Measurements from ENCODE around the gene AMIGO3.
A peak's percentile ranks its signal among the peaks of the same experiment; 100 is the strongest.
"Not testable (repeated sequence)": the region's sequence is repeated elsewhere in the genome, so short reads cannot be mapped to it uniquely, and the experiment has no call there.

Gene AMIGO3

DNA sequence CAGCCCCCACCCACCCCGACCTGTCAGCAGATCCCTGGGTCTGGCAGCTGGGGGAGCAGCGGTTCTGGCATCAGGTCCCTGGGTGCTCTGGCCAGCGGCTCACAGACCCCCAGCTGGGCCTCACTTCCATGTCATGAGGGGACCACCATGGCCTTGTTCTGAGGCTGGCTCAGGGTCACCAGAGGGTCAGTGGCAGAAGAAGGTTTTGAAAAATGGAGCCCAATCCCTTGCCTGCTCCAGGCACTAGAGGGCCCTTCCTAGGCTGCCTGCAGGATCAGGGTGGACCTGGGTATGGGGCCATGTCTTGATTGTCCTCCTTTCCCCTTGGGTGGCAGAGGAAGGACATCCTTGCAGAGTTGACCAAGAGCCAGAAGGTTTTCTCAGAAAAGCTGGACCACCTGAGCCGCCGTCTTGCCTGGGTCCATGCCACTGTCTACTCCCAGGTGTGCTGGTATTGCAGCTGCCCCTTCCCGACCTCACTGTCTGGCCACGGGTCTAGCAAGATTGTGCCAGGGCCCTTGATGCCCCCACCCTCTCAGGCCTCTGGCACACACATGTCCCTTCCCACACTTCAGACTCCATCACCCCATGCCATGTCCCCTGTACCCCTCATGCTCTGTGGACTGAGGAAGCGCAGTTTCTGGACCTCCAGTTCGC is 12.9 kb downstream of the AMIGO3 start:
- no peak for DNase-seq

DNA sequence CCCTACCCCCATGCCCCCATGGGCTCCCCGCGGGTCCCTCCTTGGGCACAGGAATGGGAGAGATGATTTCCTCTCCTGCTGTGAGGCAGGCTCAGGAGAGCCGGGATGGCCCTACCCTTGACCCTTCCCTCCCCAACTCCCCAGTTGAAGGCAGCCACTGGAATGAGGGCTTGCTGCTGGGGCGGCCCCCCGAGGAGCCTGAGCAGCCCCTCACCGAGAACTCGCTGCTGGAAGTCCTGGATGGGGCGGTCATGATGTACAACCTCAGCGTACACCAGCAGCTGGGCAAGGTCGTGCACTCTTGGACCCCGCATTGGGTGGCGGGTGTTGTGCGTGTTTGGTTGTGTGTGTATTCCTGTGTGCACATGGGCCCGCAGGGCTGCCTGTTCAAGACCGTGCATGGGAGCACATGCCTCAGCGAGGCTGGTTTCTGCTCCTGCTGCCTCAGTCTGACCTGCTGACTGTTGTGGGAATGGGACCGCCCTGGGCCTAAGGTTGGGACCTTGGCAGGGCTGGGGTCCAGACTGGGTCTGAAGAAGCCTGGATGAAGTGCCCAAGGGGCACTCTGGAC is 14.0 kb downstream of the AMIGO3 start:
- DNase-seq = no peak

DNA sequence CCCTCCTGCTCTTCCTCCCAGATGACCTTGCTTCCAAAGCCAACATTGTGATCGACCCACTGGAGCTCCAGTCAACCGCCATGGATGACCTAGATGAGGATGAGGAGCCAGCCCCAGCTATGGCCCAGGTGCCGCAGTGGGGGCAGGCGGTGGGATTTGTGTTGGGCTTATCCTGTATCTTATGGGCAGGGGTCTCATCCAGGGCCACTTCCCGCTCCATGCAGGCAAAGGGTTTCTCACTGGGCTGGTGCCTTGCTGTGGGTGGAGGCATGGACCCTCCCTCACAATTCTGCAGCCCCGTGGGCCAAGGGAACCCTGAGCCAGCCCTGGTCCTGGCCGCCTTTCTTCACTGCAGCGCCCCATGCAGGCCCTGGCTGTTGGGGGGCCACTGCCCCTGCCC is 14.9 kb downstream of the AMIGO3 start:
- no peak for DNase-seq

DNA sequence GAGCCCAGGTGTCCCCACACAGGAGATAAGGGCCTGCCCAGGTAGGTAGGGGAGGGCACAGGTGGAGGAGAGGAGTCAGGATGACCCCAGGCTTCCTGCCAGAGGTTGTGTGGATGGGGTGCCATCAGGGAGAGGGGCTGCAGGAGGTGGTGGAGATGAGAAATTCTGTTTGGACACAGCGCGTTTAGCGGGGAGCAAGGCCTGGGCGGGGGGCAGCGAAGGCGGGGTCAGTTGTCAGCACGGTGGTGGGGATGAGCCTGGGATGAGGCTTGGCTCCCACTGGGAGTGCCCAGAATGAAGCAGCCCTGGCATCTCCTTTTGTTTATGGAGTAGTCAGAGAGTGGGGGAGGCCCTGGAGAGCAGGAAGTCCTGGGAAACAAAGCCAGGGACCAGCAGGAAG is 15.5 kb downstream of the AMIGO3 start:
- DNase-seq = no peak

DNA sequence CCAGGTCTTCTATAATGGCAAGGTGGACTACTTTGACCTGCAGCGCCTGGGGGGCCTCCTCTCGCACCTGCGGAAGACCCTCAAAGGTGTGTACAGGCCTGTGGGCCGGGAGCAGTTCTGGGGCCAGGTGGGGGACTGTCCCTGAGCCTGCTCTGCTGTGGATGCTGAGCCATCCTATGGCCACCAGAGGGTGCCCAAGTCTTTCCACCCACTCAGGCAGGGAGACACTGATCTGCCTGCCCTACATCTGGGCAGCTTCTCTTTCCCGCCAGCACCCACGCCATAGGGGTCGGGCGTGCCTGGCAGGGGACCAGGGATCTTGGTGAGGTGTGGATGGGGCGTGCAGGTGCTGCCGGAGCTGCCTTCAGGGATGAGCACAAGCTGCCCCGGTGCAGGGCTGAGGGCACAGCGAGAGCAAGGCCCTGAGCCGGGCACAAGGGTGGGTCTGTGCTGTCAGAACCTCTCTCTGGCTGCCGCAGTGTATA is 16.0 kb downstream of the AMIGO3 start:
- DNase-seq = peak; percentile 63

DNA sequence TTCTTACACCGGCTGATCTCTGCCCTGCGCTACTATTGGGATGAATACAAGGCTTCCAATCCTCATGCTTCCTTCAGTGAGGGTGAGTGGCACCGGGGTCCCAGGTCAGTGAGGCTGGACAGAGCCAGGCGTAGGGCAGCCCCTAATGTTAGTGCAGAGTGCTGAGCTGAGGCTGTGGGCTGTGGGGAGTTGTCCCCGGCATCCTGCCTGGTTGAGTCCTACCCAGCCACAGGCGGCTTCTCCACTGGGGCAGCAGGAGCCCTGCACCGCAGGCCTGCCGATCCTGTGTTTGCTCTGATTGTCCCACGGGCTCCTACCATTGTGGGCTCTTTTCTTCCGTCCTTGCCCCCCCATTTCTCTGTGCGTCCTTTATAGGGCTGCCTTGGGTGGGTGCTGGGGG is 16.8 kb downstream of the AMIGO3 start:
- no peak for DNase-seq

DNA sequence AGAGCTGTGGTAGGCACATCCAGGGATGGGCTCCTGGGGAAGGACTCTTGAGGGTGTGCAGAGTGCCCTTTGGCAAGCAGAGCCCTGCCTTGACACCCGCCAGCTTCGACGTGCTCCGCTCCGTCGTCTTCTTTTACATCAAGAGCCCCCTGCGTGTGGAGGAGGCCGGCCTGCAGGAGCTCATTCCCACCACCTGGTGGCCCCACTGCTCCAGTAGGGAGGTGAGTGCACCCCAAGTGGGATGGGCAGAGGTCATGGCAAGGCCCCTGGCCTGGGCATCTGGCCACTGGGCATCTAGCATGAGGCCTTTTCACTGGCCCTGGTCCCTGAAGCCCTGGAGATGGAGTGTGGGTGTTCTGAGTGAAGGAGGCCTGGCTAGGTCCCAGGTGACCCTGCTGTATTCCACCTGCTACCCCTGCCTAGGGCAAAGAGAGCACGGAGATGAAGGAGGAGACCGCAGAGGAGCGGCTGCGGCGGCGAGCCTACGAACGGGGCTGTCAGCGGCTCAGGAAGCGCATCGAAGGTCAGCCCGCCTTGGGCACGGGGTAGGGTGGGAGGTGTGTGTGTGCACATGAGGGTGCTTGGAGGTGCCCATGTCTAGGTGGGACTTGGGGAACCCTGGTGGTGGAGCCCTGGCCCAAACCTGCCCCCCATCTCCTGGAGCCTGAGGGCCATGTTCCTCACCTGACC is 18.0 kb downstream of the AMIGO3 start:
- DNase-seq = no peak

DNA sequence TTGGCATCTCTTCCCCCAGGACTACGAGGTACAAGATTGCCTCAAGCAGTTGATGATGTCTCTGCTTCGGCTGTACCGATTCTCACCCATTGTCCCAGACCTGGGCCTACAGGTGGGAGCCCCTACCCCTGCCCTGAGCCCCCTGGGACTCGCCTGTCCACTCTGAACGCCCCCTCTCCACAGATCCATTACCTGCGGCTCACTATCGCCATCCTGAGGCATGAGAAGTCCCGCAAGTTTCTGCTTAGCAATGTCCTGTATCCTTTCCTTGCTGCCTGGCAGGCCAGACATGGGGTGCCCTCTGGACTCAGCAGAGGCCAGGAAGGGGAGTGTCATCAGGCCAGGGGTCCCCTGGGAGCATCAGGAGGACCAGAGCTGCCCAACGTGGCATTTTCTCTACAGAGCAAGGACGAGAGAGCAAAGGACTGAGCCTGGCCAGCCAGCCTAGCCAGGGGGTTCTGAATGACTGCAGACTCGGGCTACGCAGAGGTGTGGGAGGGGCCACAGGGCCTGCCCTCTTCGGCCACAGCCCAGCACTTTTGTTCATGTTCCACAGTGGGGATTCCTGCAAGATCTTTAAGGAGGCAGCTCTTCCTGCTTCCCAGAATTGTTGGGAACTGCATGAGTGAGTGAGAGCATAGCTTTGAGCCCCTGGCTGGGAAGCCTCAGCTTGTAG is 18.9 kb downstream of the AMIGO3 start:
- no peak for DNase-seq

DNA sequence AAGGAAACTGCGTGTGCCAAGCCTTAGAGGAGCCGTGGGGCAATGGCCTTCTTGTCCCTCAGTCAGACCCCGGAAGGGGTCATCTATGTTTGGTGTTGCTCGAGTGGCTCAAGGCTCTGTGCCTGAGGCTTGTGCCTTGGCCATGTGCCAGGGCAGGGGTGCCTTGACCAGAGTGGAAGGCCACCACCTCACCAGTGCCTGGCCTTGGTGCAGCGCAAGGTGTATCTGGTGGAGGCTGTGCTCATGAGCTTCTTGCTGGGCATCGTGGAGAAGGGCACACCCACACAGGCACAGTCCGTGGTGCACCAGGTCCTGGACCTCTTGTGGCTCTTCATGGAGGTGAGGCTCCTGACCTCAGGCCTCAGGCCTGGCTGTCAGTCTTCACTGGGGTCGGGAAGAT is 19.5 kb downstream of the AMIGO3 start:
- DNase-seq = no peak

DNA sequence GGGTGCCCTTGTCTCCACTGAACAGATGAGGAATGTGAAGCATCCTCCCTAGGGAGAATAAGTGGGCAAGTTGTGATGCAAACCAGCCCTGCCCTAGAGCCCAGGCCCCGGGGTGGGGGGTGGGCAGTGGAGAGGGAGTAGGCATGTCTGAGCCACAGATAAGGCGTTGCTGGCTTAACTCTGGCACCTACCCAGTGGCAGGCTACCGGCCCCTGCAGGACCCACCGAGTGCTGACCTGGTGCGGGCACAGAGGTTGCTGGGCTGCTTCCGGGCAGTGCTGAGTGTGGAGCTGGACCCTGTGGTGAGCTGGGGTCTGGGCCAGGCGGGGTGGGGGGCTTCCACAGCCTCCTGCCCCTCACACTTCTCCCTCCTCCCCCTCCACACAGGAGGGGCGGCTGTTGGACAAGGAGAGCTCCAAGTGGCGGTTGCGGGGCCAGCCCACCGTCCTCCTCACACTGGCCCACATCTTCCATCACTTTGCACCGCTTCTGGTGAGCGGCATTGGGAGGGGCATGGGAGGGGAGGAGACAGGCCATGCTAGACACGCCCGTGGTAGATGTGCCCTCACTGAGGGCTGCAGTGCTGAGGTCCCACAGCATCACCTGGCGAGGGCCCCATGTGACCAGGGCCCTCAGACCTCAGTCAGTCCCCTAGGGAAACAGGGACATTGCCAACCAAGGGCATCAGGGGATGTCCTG is 20.1 kb downstream of the AMIGO3 start:
- DNase-seq = no peak

DNA sequence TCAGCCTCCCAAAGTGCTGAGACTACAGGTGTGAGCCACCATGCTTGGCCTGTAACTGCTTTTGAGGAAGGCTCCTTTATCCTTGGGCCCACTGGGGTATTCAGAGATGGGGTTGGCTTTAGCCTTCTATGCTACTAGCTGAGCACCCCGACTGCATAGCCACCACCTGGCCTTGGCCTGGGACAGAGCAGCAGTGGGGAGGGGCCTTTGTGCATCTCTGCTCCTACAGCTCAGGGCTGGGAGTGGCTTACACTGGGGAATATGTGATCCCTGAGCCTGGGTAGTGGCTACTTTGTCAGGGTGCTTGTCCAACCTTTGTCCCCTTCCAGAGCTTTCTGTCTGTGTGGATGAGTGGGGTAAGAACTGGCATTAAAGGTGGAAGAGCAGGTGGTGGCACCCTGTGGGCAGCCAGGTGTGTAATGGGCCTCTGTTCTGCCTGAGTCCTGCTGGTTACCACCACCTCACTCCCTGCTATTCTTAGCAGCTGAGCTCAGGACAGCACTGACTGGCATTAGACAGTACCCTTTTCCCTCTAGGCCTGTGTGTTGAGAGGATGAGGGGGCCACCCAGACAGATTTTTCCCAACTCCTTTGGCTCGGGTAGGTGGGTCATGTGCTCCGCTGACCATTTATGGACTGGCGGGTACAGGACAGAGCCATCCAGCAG is 24.0 kb downstream of the AMIGO3 start:
- DNase-seq = not testable (repeated sequence)

DNA sequence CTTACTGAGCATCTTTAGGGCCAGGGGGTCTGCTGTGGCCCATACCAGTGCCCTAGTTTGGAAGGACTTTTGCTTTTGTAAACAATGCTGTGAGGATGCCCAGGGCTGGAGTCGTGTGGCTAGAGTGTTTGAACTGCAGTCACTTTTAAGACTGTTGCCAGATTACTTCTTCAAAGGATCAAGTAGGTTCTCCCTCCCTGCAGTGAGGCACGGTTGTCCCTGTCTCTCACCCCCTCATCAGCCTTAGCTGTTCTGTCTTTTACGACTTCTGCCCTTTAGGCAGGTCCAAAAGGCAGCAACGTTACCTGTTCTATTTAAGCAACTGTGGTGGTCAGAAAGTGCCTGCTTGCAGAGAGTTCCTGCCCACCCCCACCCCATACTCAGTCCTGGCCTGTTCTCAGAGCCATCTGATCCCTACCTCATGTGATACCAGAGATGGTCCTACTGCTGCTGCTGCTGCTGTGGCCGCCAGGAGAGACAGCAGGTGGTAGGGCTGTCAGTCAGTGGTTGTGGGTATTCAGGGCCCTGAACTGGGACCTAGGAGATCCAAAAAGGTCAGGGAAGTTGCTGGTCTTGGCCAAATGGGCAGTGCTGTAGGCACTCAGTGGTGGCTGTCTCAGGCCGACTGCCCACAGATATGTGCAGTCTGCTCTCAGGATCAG is 24.9 kb downstream of the AMIGO3 start:
- not testable (repeated sequence) for DNase-seq

DNA sequence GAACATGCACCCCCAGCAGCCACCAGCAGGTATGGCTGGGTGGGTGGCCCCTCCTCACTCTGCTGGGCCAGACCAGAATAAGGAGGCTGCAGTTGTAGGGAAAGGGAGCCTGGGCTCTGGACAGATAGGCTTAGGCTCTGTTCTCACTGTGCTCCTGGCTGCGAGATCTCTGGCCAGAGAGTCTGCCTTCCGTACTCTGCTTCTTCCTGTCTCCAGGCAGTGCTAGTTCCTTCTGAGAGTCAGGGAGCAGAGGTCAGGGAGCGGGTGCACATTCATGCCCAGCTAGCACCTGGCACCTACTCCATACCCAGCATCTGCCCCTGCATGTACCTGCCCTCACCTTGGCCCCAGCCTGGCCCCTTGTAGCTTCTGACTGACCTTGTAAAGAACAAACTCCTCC is 28.0 kb downstream of the AMIGO3 start:
- DNase-seq = not testable (repeated sequence)

DNA sequence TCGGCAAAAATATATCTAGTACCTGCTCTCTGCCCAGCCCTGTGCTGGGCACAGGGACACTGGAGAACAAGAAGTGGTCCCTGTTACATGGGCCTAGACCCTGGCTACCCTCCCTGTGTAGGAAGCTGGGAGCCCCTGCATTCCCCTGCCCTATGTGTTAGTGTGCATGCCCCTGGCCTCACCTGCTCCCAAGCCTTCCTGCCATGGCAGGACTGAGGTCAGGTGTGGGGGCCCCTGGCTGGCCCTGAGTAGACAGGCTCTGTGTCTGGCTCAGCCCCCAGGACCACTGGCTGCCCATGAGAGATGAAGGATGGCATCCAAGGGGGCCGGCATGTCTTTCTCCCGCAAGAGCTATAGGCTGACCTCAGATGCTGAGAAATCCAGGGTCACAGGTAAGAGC is 28.6 kb downstream of the AMIGO3 start:
- DNase-seq = not testable (repeated sequence)

DNA sequence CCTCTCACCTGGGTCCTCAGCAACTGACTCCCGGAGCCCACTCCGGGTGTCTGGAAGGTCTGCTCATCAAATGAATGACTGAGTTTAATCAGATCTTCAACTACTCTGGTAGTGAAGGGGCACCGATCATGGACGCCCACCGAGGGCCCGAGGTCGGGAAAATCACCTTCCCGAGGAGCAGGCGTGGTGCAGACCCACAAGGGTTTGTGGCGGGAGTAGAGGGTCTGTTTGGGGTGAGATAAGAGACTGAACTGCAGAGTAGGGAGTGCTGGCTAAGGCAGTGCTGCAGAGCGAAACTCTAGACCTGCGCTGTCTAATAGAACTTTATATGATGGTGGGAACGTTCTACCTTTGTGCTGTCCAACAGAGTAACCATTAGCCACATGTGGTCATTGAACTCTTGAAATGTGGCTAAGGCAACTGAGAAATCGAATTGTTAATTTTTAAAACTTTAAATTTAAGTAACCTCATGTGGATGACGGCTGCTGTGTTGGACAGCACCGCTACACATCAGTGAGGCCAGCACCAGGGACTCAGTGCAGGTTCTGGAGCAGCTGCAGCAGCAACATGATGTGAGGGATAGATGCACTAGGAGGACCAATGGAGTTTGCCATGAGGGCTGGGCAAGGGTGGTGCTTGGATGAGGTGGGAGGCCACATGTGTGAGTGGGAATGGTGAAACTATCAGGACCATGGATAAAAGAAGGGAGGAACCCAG is 29.4 kb downstream of the AMIGO3 start:
- DNase-seq = not testable (repeated sequence)

DNA sequence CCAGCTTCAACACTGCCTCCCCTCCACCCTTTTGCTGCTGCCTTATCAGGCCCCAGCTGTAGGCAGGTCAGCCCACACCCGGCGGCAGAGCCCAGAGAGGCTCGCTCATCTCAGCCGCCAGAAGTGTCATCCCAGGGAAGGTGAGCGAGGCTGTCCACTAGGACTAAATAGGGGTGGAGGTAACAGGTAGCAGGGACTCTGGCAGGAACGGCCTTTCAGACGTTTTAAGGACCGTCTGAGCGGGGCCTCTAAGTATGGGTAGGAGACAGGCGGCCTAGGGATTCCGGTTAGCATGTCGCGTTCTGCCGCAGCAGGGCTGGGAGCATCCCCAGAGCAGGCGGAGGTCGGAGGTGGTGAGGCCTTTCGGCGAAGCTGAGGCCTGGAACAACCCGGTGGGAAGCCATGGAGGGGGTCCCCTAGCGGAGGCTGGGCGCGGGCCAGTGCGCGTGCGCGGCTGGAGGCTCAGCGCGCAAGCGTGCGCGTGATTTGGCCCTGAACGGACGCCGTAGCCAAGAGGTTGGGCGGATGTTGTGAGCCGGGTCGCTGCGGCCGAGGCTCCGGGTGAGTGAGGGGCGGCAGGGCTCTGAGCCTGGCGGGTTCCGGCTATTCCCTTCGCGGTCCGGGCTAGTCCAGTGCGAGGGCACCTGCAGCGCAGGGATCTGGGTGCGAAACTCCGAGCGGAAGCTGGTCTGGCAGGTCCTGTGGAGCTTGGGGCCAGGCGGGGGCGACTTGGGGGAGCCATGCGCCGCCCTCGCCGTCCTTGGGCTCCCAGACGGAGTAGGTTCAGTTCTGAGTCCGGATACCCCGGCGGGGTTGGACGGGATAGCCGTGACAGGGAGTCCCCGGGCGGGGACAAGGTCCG is 30.2 kb downstream of the AMIGO3 start, which contains the start of the genes MST1 and RNF123:
Gene MST1, minus strand, starts transcription at position 429 of the 862 bp plus-strand sequence. CDS start 783 bp downstream, outside the sequence.
Gene RNF123, plus strand, starts transcription at position 512 of the 862 bp plus-strand sequence. CDS start 1,609 bp downstream, outside the sequence.
- DNase-seq = no peak

DNA sequence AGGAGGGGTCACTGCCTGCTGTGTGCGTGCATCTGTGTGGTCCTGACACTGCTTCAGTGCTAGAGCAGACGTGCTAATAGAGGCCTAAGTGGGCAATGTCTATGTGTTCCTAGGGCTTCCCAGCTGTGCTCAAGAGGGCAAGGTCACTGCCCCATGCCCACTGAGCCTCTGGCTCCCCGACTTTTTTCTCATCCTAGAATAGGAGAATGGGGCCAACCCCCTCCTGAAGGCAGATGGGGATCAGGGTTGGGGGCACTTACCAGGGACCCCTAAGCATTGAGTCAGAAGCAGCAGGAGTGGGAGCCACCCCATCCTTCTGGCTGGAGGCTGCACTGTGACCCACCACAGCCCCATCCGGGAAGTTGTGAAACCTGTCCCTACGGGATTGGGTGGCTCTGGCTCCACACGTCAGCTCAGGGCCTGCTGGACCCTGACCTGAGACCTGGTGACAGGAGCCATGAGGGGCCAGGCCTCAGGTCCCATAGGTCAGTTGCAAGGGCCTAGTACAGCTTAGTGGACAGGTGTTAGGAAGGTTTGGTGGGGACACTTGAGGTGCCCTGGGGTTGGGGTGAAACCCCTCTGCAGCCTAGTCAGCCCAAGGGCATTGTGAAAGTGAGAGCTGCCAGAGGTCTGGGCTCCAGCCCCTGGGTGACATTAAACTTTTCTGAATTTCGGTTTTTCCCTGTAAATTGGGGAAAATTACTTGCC is 31.0 kb downstream of the AMIGO3 start:
- not testable (repeated sequence) for DNase-seq

DNA sequence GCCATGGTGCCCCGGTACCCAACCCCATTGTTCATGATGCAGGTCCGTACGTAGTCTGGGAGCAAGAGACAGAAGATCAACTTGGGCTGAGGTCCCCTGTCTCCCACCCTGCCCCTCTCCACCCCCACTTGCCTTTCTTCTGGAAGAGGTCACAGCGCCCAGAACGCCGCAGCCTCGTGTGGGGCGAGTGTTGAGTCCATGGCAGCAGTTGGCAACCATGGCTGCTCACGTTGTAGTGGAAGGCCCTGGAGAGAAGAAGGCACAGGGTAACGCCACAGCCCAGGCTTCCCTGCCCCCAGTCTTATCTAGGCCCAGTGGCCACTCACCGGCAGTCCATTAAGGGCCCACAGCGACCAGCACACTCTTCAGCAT is 32.1 kb downstream of the AMIGO3 start:
- not testable (repeated sequence) for DNase-seq

DNA sequence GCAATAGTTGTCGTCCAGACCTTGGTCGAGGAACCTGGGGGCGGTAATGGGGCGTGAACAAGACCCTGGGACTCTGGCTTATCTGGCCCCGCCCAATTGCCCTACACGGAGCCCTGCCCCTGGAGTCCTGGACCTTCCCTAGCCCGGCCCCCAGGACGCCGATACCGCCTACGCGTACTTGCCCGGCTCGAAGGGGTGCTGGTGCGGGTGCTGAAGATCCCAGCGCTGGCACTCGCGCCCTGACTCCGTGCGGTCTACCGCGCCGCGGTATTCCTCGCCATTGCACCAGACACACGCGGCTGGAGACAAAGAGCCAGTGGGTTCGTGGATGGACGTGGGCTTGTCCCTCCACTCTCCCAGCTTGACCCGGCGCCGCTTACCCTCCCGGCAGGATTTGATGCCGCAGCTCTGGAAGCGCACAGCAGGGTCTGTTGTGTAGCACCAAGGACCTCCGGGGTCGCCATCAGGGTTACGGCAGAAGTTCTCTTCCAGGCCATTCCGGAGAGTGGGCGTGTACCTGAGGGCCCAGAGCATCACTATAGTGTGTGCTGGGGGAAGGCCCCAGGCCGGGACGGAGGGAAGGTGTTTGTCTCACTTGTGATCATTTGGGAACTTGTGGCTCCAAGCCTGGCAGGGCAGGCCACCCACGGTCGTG is 32.6 kb downstream of the AMIGO3 start:
- DNase-seq = not testable (repeated sequence)

Data from NCI-H2029 (cell line).